H1 (cell line): ENCODE data around the gene NFKBIE. TPM values are rescaled to one million over a fixed set of nuclear protein-coding genes. Genes with fewer than 3 reads are reported as not detected.

Source experiments
- CTCF ChIA-PET: fragments of 300-600 bp; sonication (Branson Sonifier 250); formaldehyde crosslinking; loops from one replicate; lab custom pipeline; 2021; ENCODE audit not compliant: partially characterized antibody; lab: Charles Lee
- POLR2A ChIA-PET: fragments of 300-600 bp; sonication (Branson Sonifier 250); formaldehyde crosslinking; loops from one replicate; lab custom pipeline; 2021; ENCODE audit warnings: inconsistent platforms; ENCODE audit not compliant: partially characterized antibody; lab: Charles Lee
- DNase-seq, 2 experiments: peaks; one replicate each; pipeline versions ENCODE4 v3.0.0 to v3.0.0-alpha.2; 2010 to 2022; ENCODE audit warnings: low spot score in 2 of 2, low read depth in 1 of 2, mixed read lengths in 1 of 2
- FAIRE-seq: peaks from 2 replicates; lab custom pipeline; 2011; peaks lifted over from hg19 to GRCh38; lab: Jason Lieb, UNC
- H2AFZ ChIP-seq: 2 replicates; pipeline ENCODE4 v1.8.1; 2012; ENCODE audit warnings: low read length, inconsistent platforms
- H2AK5ac ChIP-seq: 2 replicates; pipeline ENCODE4 v1.6.1; 2013; ENCODE audit warnings: low read depth, low read length
- H2BK120ac ChIP-seq: replicated peaks from 2 replicates; pipeline ENCODE3; 2013; ENCODE audit warnings: low read depth, low read length, inconsistent platforms
- H2BK12ac ChIP-seq: 2 replicates; pipeline ENCODE4 v1.6.1; 2013; ENCODE audit warnings: low read depth, low read length
- H2BK15ac ChIP-seq: 2 replicates; pipeline ENCODE4 v1.6.1; 2013; ENCODE audit warnings: low read length
- H2BK20ac ChIP-seq: 2 replicates; pipeline ENCODE4 v1.6.1; 2013; ENCODE audit warnings: low read length
- H2BK5ac ChIP-seq: 2 replicates; pipeline ENCODE4 v1.6.1; 2013; ENCODE audit warnings: low read depth, low read length
- H3K14ac ChIP-seq: 2 replicates; pipeline ENCODE4 v1.6.1; 2013; ENCODE audit warnings: inconsistent platforms; ENCODE audit not compliant: insufficient read length
- H3K18ac ChIP-seq: 2 replicates; pipeline ENCODE4 v1.6.1; 2013; ENCODE audit warnings: low read length; ENCODE audit errors: extremely low read depth
- H3K23ac ChIP-seq: 2 replicates; pipeline ENCODE4 v1.6.1; 2013; ENCODE audit warnings: inconsistent platforms; ENCODE audit not compliant: insufficient read length
- H3K23me2 ChIP-seq: 2 replicates; pipeline ENCODE4 v1.6.1; 2013; ENCODE audit warnings: low read depth, low read length
- H3K27ac ChIP-seq: 2 replicates; pipeline ENCODE4 v1.6.1; 2011; ENCODE audit warnings: low read depth, low read length, inconsistent platforms
- H3K27me3 ChIP-seq, 4 experiments: replicated peaks in 1 of 4; 1 replicate in 1 of 4; 2 replicates in 3 of 4; pipeline versions ENCODE4 v1.6.1 to v1.8.1; 2011 to 2013; ENCODE audit warnings: low read length in 3 of 4, mild to moderate bottlenecking in 3 of 4, inconsistent platforms in 2 of 4, mixed read lengths in 2 of 4, moderate library complexity in 1 of 4; ENCODE audit not compliant: control insufficient read depth in 3 of 4, insufficient read depth in 3 of 4; ENCODE audit errors: extremely low read depth in 1 of 4
- H3K36me3 ChIP-seq, 4 experiments: 2 replicates each; pipeline versions ENCODE4 v1.6.1 to v1.8.1; 2011 to 2013; ENCODE audit warnings: mild to moderate bottlenecking in 4 of 4, low read length in 3 of 4, moderate library complexity in 2 of 4, control low read depth in 1 of 4, inconsistent platforms in 1 of 4; ENCODE audit not compliant: insufficient read depth in 4 of 4, control insufficient read depth in 2 of 4
- H3K4ac ChIP-seq: replicated peaks from 2 replicates; pipeline ENCODE3; 2013; ENCODE audit warnings: low read length, low read depth, mixed read lengths, inconsistent platforms; ENCODE audit not compliant: insufficient read length
- H3K4me1 ChIP-seq, 4 experiments: replicated peaks in 1 of 4; 1 replicate in 1 of 4; 2 replicates in 3 of 4; pipeline versions ENCODE4 v1.6.1 to v1.8.1; 2011 to 2013; ENCODE audit warnings: low read length in 3 of 4, inconsistent platforms in 2 of 4, mixed read lengths in 1 of 4; ENCODE audit not compliant: insufficient read depth in 4 of 4, control insufficient read depth in 3 of 4
- H3K4me2 ChIP-seq, 2 experiments: 2 replicates each; pipeline versions ENCODE4 v1.6.1 to v1.8.1; 2011 to 2013; ENCODE audit warnings: low read depth in 2 of 2, low read length in 2 of 2, control low read depth in 1 of 2, inconsistent platforms in 1 of 2, mild to moderate bottlenecking in 1 of 2; ENCODE audit not compliant: insufficient read depth in 1 of 2
- H3K4me3 ChIP-seq, 4 experiments: fragments of 200-600, 300-600 bp in 1 of 4; sonication (generic), shearing (Covaris generic), sonication (Bioruptor Twin) in 1 of 4; 2 replicates each; pipeline versions ENCODE4 v1.5.1 to v1.8.1; 2011 to 2016; ENCODE audit warnings: low read length in 4 of 4, low read depth in 3 of 4, control low read depth in 2 of 4, inconsistent platforms in 2 of 4, mild to moderate bottlenecking in 2 of 4, mixed read lengths in 1 of 4, moderate library complexity in 1 of 4; ENCODE audit not compliant: insufficient read depth in 2 of 4; ENCODE audit errors: extremely low read depth in 1 of 4
- H3K56ac ChIP-seq: replicated peaks from 2 replicates; pipeline ENCODE3; 2013; ENCODE audit warnings: low read depth, mild to moderate bottlenecking, mixed read lengths, low read length, inconsistent platforms; ENCODE audit not compliant: insufficient read length
- H3K79me1 ChIP-seq: 2 replicates; pipeline ENCODE4 v1.6.1; 2013; ENCODE audit warnings: low read depth, low read length, control low read depth
- H3K79me2 ChIP-seq, 2 experiments: 2 replicates each; pipeline versions ENCODE4 v1.6.1 to v1.8.1; 2012 to 2013; ENCODE audit warnings: low read length in 2 of 2, mild to moderate bottlenecking in 2 of 2, inconsistent platforms in 1 of 2; ENCODE audit not compliant: insufficient read depth in 2 of 2, control insufficient read depth in 1 of 2
- H3K9ac ChIP-seq, 4 experiments: replicated peaks in 1 of 4; 1 replicate in 1 of 4; 2 replicates in 3 of 4; pipeline versions ENCODE4 v1.6.1 to v1.8.1; 2011 to 2013; ENCODE audit warnings: low read depth in 3 of 4, low read length in 3 of 4, control low read depth in 2 of 4, mild to moderate bottlenecking in 2 of 4, moderate library complexity in 2 of 4, inconsistent platforms in 1 of 4; ENCODE audit errors: extremely low read depth in 1 of 4
- H3K9me3 ChIP-seq, 2 experiments: 2 replicates each; pipeline versions ENCODE4 v1.6.1 to v1.8.1; 2012 to 2013; ENCODE audit warnings: mild to moderate bottlenecking in 2 of 2, moderate library complexity in 2 of 2, control low read depth in 1 of 2, inconsistent platforms in 1 of 2, low read depth in 1 of 2, low read length in 1 of 2, mixed read lengths in 1 of 2; ENCODE audit not compliant: insufficient read depth in 2 of 2
- H4K20me1 ChIP-seq, 2 experiments: replicated peaks in 1 of 2; 2 replicates each; pipeline versions ENCODE3 to v1.8.1; 2011 to 2013; ENCODE audit warnings: inconsistent platforms in 2 of 2, low read length in 2 of 2, mild to moderate bottlenecking in 1 of 2; ENCODE audit not compliant: insufficient read depth in 2 of 2, control insufficient read depth in 1 of 2
- H4K5ac ChIP-seq: 2 replicates; pipeline ENCODE4 v1.6.1; 2013; ENCODE audit warnings: low read length, low read depth, mixed read lengths, inconsistent platforms; ENCODE audit not compliant: insufficient read length
- H4K8ac ChIP-seq: 2 replicates; pipeline ENCODE4 v1.8.0; 2013; ENCODE audit warnings: mild to moderate bottlenecking, moderate library complexity, low read length, inconsistent platforms; ENCODE audit not compliant: insufficient read depth; ENCODE audit errors: extremely low read depth
- H4K91ac ChIP-seq: replicated peaks from 2 replicates; pipeline ENCODE3; 2013; ENCODE audit warnings: low read length, mixed read lengths, inconsistent platforms; ENCODE audit not compliant: insufficient read length
- BACH1 ChIP-seq: IDR thresholded peaks from 2 replicates; pipeline ENCODE4 v1.6.1; 2012; ENCODE audit warnings: low read length, improper control_type of control experiment
- BCL11A ChIP-seq, 2 experiments: IDR thresholded peaks; one replicate each; pipeline ENCODE4 v1.6.1; 2011; ENCODE audit warnings: low read depth in 2 of 2, low read length in 2 of 2, mild to moderate bottlenecking in 2 of 2
- CREB1 ChIP-seq: IDR thresholded peaks from 2 replicates; pipeline ENCODE4 v1.6.1; 2012; ENCODE audit warnings: inconsistent platforms
- FOSL1 ChIP-seq: IDR thresholded peaks from 2 replicates; pipeline ENCODE4 v1.6.1; 2011; ENCODE audit warnings: mild to moderate bottlenecking, low read depth, low read length, moderate library complexity; ENCODE audit not compliant: insufficient read depth
- GABPA ChIP-seq: IDR thresholded peaks from 2 replicates; pipeline ENCODE4 v1.6.1; 2011; ENCODE audit warnings: mild to moderate bottlenecking, low read length, moderate library complexity, borderline replicate concordance; ENCODE audit not compliant: insufficient read depth
- POLR2AphosphoS5 ChIP-seq: IDR thresholded peaks from 2 replicates; pipeline ENCODE4 v1.6.1; 2011; ENCODE audit warnings: low read depth, low read length
- RNF2 ChIP-seq: fragments of 200-900, 300-1000 bp; sonication (generic); IDR thresholded peaks from 2 replicates; pipeline ENCODE4 v1.7.1; 2016; ENCODE audit warnings: borderline replicate concordance, low read depth, mild to moderate bottlenecking, antibody characterized with exemption, low read length; ENCODE audit not compliant: poor library complexity, severe bottlenecking; ENCODE audit errors: missing control alignments
- SIN3A ChIP-seq, 2 experiments: IDR thresholded peaks in 1 of 2; conservative IDR thresholded peaks in 1 of 2; 2 replicates each; pipeline ENCODE4 v1.6.1; 2011 to 2012; ENCODE audit warnings: low read length in 2 of 2, improper control_type of control experiment in 1 of 2, low read depth in 1 of 2, mild to moderate bottlenecking in 1 of 2
- WGBS, 2 experiments: shearing (Covaris generic) in 1 of 2; methylation state at CpG; one replicate each; pipeline versions ENCODE4 v1.1.6 to v1.1.7; 2013 to 2015; ENCODE audit warnings: low lambda C conversion rate in 2 of 2, mixed read lengths in 2 of 2, inconsistent platforms in 1 of 2, low coverage in 1 of 2, missing lambda C conversion rate in 1 of 2; ENCODE audit not compliant: insufficient replicate concordance in 2 of 2, insufficient coverage in 1 of 2, insufficient read length in 1 of 2; ENCODE audit errors: extremely low coverage in 1 of 2, missing lambda C conversion rate in 1 of 2; 5-methylcytosine and 5-hydroxymethylcytosine counted together
- polyA plus RNA-seq, 7 experiments: library from polyadenylated mRNA; depleted of rRNA in 3 of 7; stranded (reverse) in 5 of 7; unstranded in 2 of 7; fragments of >200 nt in 5 of 7; fragments of 200-250 nt in 2 of 7; gene quantifications; 1 replicate in 5 of 7; 2 replicates in 1 of 7; 4 replicates in 1 of 7; pipeline versions ENCODE4 v1.2.1 to v1.2.3, GENCODE V29; 2011 to 2013; ENCODE audit warnings: missing spikeins in 2 of 7, mixed read lengths in 2 of 7
- total RNA-seq: library from RNA; stranded (reverse); fragmentation: NEBNext Ultra II Directional; extraction: Animal tissue kit (Norgen Biotek cat#: 25700); gene quantifications from 2 replicates; pipeline ENCODE4 v1.2.1, GENCODE V29; 2021
- TF ChIP-seq, protein P1 (sequence below): IDR thresholded peaks from 2 replicates; pipeline ENCODE4 v1.6.1; 2012; ENCODE audit warnings: inconsistent platforms

Gene NFKBIE
- total and polyA plus RNA-seq, 2 of the 8 experiments (the other 6 are each of a cell fraction or from before 2014, with no cell fraction given) = 13.5 to 19.2 TPM

DNA sequence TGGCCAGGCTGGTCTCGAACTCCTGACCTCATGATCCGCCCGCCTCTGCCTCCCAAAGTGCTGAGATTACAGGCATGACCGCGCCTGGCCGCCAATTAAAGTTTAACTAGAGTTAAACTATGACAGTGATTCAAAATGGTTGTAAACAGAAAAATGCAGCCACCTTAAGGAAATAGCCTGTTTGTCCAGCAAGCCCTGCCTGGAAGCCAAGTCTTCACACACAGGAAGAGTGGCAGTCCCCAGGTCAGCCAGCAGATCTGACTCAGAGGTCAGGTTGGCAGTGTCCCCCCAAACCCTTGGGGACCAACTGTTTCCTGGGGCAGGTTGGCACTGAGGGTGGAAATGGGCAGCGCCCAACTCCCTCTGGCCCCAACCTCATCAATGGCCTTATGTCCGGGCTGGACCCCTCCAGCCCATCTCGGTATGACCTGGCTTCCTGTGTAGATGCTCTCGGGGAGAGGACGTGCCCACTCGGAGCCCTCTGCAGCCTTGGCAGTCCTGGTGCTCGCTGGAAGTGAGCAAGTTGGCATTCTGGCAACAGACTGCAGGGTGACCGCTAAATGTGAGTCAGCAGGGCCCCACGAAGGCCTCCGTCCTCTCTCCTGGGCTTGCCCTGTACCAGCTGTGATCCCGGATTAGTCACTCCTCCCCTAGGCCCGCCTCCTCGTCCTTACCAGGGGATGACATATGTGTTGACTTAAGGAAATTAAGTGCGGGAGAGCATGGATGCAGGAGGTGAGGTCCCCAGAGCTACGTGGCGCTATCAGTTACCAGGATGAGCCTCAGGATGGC lies 28.1 kb downstream of the NFKBIE start:
- no peaks in the 10 kb centered on the region for H3K79me2 ChIP-seq
- DNase-seq = peak in 1 of 2 experiments; percentile 81
- no peak overlapping the region for H3K4ac ChIP-seq
- TF ChIP-seq FOSL1 (no peak), BCL11A (IDR thresholded peaks at IDR 0.05; ENCODE audit: low read depth in 2 of 2, low read length in 2 of 2) (no peak), GABPA (no peak), SIN3A (conservative IDR thresholded peaks at IDR 0.05 in 1 of 2, IDR thresholded peaks at IDR 0.05 in 1 of 2; ENCODE audit: low read depth in 1 of 2, low read length in 2 of 2) (peak in 1 of 2 experiments; percentile 72; a peak in 1 of 4 replicates), BACH1 (no peak), POLR2AphosphoS5 (peak; percentile 2; the same call in 1 of the 2 replicates), CREB1 (no peak), RNF2 (no peak)
- TF ChIP-seq, protein P1, sequence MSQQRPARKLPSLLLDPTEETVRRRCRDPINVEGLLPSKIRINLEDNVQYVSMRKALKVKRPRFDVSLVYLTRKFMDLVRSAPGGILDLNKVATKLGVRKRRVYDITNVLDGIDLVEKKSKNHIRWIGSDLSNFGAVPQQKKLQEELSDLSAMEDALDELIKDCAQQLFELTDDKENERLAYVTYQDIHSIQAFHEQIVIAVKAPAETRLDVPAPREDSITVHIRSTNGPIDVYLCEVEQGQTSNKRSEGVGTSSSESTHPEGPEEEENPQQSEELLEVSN = 0 out of 2 replicates have a peak, but pooled peaks have one; percentile 17

More for the DNA sequence above, 28.1 kb downstream of the NFKBIE start:
- H2AFZ ChIP-seq = no peak overlapping the region
- WGBS, 2 experiments = 50% methylated on average over 22 of the region's 22 CpGs; no CpG with 5 or more reads in 1 of the 2 experiments
- H3K14ac ChIP-seq = no peak overlapping the region
- H2BK20ac ChIP-seq = no peak overlapping the region
- H4K20me1 ChIP-seq = peaks cover 6 to 7% of the 10 kb centered on the region in 2 experiments
- peaks cover 16 to 23% (median 20%) of the 10 kb centered on the region in 4 experiments for H3K36me3 ChIP-seq
- H4K91ac ChIP-seq = no peak overlapping the region
- H2AK5ac ChIP-seq = no peak overlapping the region
- H2BK5ac ChIP-seq = peak overlapping the region; percentile 22; the same call in 1 of the 2 replicates
- FAIRE-seq = no peak
- H2BK12ac ChIP-seq = peak overlapping the region; percentile 33; the same call in 1 of the 2 replicates
- H3K4me2 ChIP-seq = peak overlapping the region; percentile 25 to 84
- no peak overlapping the region for H3K56ac ChIP-seq
- H3K23me2 ChIP-seq = peaks cover 4% of the 10 kb centered on the region; the same call in 1 of the 2 replicates
- H3K18ac ChIP-seq = no peak overlapping the region
- H3K9me3 ChIP-seq = no peaks in the 10 kb centered on the region
- H4K5ac ChIP-seq = peak overlapping the region; percentile 18
- H2BK120ac ChIP-seq = no peak overlapping the region
- no peaks in the 10 kb centered on the region; the same call in 1 of the 2 replicates for H3K79me1 ChIP-seq
- H3K23ac ChIP-seq = no peak overlapping the region
- ChIA-PET CTCF (interaction anchor here (0.6 to 19.4 kb wide), 20 partner anchors 9 to 138 kb away, joined by 3 to 287 read pairs (median 4); partner anchors contain the start of genes HSP90AB1, SLC29A1 and SLC35B2), POLR2A (interaction anchor here (0.6 to 21.0 kb wide), 19 partner anchors 8 to 568 kb away, joined by 3 to 581 read pairs (median 3); partner anchors contain the start of genes HSP90AB1, MYMX, SLC29A1 and SLC35B2)
- peak overlapping the region; percentile 11; the same call in 1 of the 2 replicates for H3K27ac ChIP-seq
- peak overlapping the region in 1 of 4 experiments; percentile 57; a peak in 3 of 7 replicates for H3K9ac ChIP-seq
- no peaks in the 10 kb centered on the region; a peak in 1 of 7 replicates for H3K27me3 ChIP-seq
- H3K4me1 ChIP-seq = peaks cover 4 to 15% (median 9%) of the 10 kb centered on the region in 4 experiments; a peak in 6 of 7 replicates
- peak overlapping the region; percentile 80 for H4K8ac ChIP-seq
- peak overlapping the region; percentile 19 to 71 (median 48) for H3K4me3 ChIP-seq
- H2BK15ac ChIP-seq = no peak overlapping the region
